Neural progenitor cell (in vitro differentiated cells): ENCODE measurements around the gene GAGE2A.
"Not testable (repeated sequence)": the region's sequence is repeated elsewhere in the genome, so short reads cannot be mapped to it uniquely, and the experiment has no call there.

Experiments
- EZH2 ChIP-seq: fragments of 200-600 bp; sonication (generic); IDR thresholded peaks from 2 replicates; pipeline ENCODE4 v1.6.1; 2017; ENCODE audit warnings: antibody characterized with exemption, mild to moderate bottlenecking, moderate library complexity
- EZH2phosphoT487 ChIP-seq: fragments of 200-600 bp; sonication (generic); IDR thresholded peaks from 2 replicates; pipeline ENCODE4 v1.6.1; 2017; ENCODE audit warnings: antibody characterized with exemption
- TF ChIP-seq, protein P1 (sequence below): fragments of 200-600 bp; sonication (generic); IDR thresholded peaks from 2 replicates; pipeline ENCODE4 v1.5.1; 2017; ENCODE audit warnings: antibody characterized with exemption, mild to moderate bottlenecking

DNA sequence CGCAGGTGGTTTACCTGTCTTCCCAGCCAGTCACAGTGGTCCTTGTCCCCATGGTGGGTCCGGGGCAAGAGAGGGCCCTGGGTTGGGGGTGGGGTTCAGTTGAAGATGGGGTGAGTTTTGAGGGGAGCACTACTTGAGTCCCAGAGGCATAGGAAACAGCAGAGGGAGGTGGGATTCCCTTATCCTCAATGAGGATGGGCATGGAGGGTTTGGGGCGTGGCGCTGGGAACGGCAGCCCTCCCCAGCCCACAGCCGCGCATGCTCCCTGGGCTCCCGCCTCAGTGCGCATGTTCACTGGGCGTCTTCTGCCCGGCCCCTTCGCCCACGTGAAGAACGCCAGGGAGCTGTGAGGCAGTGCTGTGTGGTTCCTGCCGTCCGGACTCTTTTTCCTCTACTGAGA is 19.2 kb upstream of the GAGE2A start, which contains the start of gene GAGE12G:
- not testable (repeated sequence) for TF ChIP-seq EZH2, EZH2phosphoT487
- TF ChIP-seq, protein P1, sequence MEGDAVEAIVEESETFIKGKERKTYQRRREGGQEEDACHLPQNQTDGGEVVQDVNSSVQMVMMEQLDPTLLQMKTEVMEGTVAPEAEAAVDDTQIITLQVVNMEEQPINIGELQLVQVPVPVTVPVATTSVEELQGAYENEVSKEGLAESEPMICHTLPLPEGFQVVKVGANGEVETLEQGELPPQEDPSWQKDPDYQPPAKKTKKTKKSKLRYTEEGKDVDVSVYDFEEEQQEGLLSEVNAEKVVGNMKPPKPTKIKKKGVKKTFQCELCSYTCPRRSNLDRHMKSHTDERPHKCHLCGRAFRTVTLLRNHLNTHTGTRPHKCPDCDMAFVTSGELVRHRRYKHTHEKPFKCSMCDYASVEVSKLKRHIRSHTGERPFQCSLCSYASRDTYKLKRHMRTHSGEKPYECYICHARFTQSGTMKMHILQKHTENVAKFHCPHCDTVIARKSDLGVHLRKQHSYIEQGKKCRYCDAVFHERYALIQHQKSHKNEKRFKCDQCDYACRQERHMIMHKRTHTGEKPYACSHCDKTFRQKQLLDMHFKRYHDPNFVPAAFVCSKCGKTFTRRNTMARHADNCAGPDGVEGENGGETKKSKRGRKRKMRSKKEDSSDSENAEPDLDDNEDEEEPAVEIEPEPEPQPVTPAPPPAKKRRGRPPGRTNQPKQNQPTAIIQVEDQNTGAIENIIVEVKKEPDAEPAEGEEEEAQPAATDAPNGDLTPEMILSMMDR, result not testable (repeated sequence)
